Testis (tissue), 2 donors: ENCODE data around the gene TPMT.

Source experiments
- CTCF ChIP-seq, 3 experiments: fragments of 450-650 bp in 2 of 3; fragments of 200-600 bp in 1 of 3; sonication (generic) in 1 of 3; IDR thresholded peaks; one replicate each; pipeline ENCODE4 v1.5.1; 2016 to 2019; ENCODE audit warnings: antibody characterized with exemption in 3 of 3, mild to moderate bottlenecking in 2 of 3, moderate library complexity in 1 of 3
- POLR2A ChIP-seq: fragments of 450-650 bp; IDR thresholded peaks from one replicate; pipeline ENCODE4 v1.6.1; 2017; ENCODE audit warnings: antibody characterized with exemption, mild to moderate bottlenecking, moderate library complexity

GRCh38 chr6:18186033-18186432, 31.2 kb upstream of the TPMT start:
- TF ChIP-seq CTCF (IDR thresholded peaks at IDR 0.05) (no peak), POLR2A (no peak)
